ENCODE results near the gene UBE2L3.

Gene UBE2L3

DNA sequence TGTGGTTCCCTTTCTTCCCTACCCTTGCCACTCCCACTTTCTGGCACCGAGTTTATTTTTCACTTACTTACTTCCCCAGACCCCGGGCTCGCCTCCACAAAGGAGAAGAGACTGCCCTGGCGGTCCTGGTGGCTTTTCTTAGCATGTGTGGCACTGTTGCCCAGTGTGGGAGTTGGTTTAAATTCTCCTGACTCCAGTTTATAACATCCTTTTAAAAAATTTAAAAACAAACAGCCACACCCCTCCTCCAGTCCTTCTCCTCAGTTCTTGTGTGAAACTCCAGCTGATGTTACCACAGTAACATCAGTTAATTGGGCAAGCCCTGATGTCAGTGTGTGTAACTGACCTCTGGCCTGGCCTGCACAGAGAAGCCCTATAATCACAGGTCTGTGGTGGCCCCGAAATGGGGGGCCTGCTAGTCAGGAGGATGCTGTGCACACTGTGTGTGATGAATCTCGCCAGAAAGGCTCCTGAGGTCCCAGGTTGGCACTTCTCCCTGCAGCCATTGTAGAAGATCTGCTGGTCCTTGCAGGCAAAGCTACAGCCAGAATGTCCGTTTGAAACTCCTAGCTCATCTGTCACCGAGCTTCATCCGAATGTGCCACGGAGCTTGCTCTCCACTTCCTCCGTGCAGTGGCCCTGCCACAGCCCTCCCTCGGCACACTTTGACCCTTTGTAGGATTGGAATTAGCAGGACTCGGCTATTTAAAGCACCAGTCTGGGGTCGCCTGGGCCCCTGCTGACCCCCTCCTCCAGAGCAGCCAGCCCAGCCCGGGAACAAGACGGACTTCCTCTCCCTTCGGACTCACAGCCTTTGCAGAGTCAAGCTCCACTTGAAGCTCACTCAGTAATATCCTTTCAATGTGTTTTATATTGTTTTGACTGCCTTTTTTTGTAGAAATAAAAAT, 54.8 kb downstream of the UBE2L3 start:
- Histone ChIP-seq H3K4me3 (ENCODE audit: low read depth, low read length) (no peak overlapping the region), H3K27ac (peak overlapping the region; percentile 4), H3K27me3 (replicated peaks) (no peaks in the 10 kb centered on the region), H3K36me3 (replicated peaks) (peaks cover 46% of the 10 kb centered on the region)
- DNase-seq: no peak
- in situ Hi-C loops (cut with HindIII; ENCODE audit: low pct_ligation_motif_present, low sequenced_read_pairs): no loop called here
- TF ChIP-seq, protein P1, sequence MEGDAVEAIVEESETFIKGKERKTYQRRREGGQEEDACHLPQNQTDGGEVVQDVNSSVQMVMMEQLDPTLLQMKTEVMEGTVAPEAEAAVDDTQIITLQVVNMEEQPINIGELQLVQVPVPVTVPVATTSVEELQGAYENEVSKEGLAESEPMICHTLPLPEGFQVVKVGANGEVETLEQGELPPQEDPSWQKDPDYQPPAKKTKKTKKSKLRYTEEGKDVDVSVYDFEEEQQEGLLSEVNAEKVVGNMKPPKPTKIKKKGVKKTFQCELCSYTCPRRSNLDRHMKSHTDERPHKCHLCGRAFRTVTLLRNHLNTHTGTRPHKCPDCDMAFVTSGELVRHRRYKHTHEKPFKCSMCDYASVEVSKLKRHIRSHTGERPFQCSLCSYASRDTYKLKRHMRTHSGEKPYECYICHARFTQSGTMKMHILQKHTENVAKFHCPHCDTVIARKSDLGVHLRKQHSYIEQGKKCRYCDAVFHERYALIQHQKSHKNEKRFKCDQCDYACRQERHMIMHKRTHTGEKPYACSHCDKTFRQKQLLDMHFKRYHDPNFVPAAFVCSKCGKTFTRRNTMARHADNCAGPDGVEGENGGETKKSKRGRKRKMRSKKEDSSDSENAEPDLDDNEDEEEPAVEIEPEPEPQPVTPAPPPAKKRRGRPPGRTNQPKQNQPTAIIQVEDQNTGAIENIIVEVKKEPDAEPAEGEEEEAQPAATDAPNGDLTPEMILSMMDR (IDR thresholded peaks at IDR 0.05; ENCODE audit: low read depth, low read length, missing control alignments): no peak

DNA sequence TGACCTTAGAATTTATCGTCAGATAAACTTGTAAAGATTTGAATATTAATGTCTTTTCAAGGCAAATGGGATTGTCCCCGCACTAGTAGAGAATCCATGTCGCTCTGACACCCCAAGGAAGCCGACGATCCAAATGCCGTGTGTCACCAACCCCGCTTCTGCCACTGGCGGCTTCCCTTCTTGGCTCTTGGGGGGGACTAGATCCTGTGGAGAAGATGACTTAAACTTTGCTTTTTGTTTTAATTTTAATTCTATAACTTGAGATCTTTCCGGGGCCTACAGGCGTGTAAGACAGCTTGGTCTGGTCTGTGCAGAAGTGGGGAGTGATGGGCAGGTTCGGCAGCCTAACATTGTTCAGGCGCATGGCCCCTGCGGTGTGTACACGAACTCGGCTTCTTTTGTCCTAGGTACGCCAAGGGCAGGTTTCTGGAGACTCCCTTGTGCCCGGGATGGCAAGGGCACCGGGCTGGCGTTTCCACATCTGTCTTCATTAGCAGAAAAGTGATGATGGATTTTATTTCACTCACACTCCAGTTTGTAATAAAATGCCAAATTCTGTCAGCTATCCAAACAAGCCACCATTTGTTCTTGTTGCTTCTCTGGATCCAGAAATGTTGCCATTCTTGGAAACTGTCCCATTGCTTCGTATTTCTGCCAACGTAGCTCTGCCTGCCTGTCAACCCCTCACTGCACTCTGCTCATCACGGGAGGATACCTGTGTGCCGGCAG, 55.6 kb downstream of the UBE2L3 start:
- DNase-seq: no peak
- H3K27ac ChIP-seq: no peak overlapping the region
- peaks cover 52% of the 10 kb centered on the region for H3K36me3 ChIP-seq (replicated peaks)
- TF ChIP-seq, protein P1 (IDR thresholded peaks at IDR 0.05; ENCODE audit: low read depth, low read length, missing control alignments): no peak
- in situ Hi-C loops (cut with HindIII; ENCODE audit: low pct_ligation_motif_present, low sequenced_read_pairs): no loop called here
- no peaks in the 10 kb centered on the region for H3K27me3 ChIP-seq (replicated peaks)
- no peak overlapping the region for H3K4me3 ChIP-seq (ENCODE audit: low read depth, low read length)

DNA sequence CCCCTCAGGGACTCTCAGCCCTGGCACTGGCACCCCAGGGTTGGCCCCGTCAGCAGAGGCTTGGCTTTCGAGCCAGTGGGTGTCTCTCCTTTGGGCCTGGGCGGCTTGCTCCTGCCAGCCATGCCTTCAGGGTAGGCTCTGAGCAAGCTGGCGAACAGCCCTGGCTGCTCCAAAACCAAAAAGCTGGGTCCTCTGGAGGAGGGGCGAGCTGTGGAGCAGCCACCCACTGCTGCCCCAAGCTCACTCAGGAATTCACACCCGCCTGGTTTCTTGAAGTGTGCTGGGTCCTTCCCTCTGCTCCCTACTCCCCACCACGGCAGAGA, 56.1 kb downstream of the UBE2L3 start:
- in situ Hi-C loops (cut with HindIII; ENCODE audit: low pct_ligation_motif_present, low sequenced_read_pairs): no loop called here
- Histone ChIP-seq H3K4me3 (ENCODE audit: low read depth, low read length) (no peak overlapping the region), H3K36me3 (replicated peaks) (peaks cover 56% of the 10 kb centered on the region), H3K27me3 (replicated peaks) (no peaks in the 10 kb centered on the region), H3K27ac (no peak overlapping the region)
- DNase-seq: no peak
- TF ChIP-seq, protein P1 (IDR thresholded peaks at IDR 0.05; ENCODE audit: low read depth, low read length, missing control alignments): no peak

DNA sequence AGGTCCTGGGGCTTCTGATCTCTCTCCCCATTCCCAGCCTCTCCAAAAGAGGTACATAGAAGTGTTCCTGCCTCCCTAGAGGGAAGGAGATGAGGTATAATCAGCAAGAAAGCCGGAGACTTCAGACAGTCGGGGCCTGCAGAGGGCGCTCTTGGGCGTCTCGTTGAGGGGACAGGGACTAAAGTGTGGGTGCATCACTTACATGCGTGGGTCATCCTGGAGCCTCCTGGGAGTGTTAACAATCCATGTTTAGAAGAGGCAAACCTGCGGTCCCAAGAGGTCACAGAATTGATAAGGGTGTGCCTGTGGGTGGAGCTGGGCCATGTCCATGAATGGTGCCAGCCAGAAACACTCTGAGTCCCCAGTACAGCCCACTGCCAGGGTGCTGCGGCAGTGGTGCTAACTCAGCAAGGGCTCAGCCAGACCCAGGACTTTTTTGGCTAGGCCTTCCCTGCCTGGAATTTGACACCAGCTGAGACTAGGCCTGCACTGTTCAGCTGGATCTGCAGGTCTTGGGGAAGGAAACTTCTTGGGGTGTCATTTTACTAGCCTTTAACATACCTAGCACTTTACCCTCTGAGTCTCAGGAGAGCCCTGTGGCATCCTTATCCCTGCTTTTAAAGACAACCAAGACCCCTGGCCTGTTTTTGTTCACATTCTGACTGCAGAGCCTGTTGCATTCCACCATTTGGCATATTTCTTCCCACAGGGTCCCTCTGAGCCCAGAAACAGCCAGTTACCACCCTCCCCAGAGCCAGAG, 56.8 kb downstream of the UBE2L3 start:
- no peak for DNase-seq
- peak overlapping the region; percentile 18 for H3K27ac ChIP-seq
- in situ Hi-C loops (cut with HindIII; ENCODE audit: low pct_ligation_motif_present, low sequenced_read_pairs): no loop called here
- TF ChIP-seq, protein P1 (IDR thresholded peaks at IDR 0.05; ENCODE audit: low read depth, low read length, missing control alignments): peak; percentile 79
- H3K27me3 ChIP-seq (replicated peaks): no peaks in the 10 kb centered on the region
- no peak overlapping the region for H3K4me3 ChIP-seq (ENCODE audit: low read depth, low read length)
- peaks cover 58% of the 10 kb centered on the region for H3K36me3 ChIP-seq (replicated peaks)

DNA sequence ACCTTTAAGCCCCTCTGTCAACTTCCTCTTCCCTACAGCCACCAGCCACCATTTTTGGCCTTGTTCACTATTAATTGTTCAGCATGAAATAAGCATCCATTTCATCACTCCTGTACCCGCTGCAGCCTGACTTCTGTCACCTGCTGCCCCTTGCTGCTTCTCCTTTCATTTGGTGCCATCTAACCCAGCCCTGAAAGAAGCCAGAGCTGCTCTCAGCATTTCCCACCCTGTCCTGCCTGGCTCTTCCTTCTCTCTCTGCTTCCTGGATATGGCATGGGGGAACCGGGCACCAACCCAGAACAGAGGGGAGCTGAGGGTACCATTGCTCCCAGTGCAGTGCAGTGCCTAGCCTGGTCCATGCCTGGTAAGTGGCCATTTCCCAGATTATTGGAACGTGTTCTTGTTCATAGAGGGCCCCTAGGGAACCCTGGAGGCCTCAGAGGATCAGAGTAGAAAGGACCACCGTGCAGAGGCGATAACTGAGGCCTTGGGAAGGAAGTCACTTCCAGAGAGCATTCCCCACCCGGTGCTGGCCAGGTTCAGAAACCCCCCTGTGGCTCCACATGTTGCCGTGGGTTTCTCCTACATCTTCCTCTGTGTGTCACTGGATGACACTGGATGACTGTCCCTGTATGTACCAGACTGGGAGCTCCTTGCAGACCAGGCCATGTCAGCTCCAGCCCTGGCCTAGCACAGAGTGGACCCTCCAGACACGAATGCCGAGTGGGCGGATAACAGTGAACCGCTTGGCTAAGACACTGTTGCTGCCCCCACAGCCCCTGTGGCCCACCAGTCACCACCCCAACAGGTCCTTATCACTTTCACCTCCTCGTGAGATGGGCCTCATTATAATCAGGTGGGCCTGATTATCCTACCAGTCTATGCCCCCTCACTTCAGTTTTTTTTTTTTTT, 57.6 kb downstream of the UBE2L3 start:
- in situ Hi-C loops (cut with HindIII; ENCODE audit: low pct_ligation_motif_present, low sequenced_read_pairs): no loop called here
- no peak overlapping the region for H3K27ac ChIP-seq
- no peak for DNase-seq
- peaks cover 50% of the 10 kb centered on the region for H3K36me3 ChIP-seq (replicated peaks)
- H3K4me3 ChIP-seq (ENCODE audit: low read depth, low read length): no peak overlapping the region
- TF ChIP-seq, protein P1 (IDR thresholded peaks at IDR 0.05; ENCODE audit: low read depth, low read length, missing control alignments): no peak
- no peaks in the 10 kb centered on the region for H3K27me3 ChIP-seq (replicated peaks)
